Transverse colon (tissue), 4 donors: ENCODE results near the gene NRCAM.

Source experiments
- CTCF ChIP-seq, 5 experiments: fragments of 200-600 bp in 3 of 5; fragments of 450-650 bp in 2 of 5; sonication (generic) in 3 of 5; IDR thresholded peaks; 1 replicate in 2 of 5; 2 replicates in 3 of 5; pipeline ENCODE4 v1.5.1; 2016 to 2017; ENCODE audit warnings: antibody characterized with exemption in 5 of 5, inconsistent platforms in 3 of 5, mild to moderate bottlenecking in 2 of 5, moderate library complexity in 1 of 5
- POLR2A ChIP-seq: fragments of 450-650 bp; IDR thresholded peaks from one replicate; pipeline ENCODE4 v1.6.1; 2016; ENCODE audit warnings: antibody characterized with exemption, mild to moderate bottlenecking, moderate library complexity
- POLR2AphosphoS5 ChIP-seq, 3 donors: sonication (generic); formaldehyde crosslinking; IDR thresholded peaks; one replicate each; pipeline ENCODE4 v1.6.1; 2016; ENCODE audit warnings: antibody characterized with exemption in 3 of 3

GRCh38 chr7:108308903-108309302 is 147.3 kb downstream of the NRCAM start:
- no peak for TF ChIP-seq POLR2A
- TF ChIP-seq CTCF (IDR thresholded peaks at IDR 0.05): no peak
- TF ChIP-seq POLR2AphosphoS5 (IDR thresholded peaks at IDR 0.05): peak in 1 of 3 donors; percentile 20
